ENCODE measurements around the gene SLC7A6OS. TPM values are rescaled to one million over a fixed set of nuclear protein-coding genes. Genes with fewer than 3 reads are reported as not detected.

SLC7A6OS gene
- polyA plus RNA-seq, 1 experiment = 10.9 TPM

DNA sequence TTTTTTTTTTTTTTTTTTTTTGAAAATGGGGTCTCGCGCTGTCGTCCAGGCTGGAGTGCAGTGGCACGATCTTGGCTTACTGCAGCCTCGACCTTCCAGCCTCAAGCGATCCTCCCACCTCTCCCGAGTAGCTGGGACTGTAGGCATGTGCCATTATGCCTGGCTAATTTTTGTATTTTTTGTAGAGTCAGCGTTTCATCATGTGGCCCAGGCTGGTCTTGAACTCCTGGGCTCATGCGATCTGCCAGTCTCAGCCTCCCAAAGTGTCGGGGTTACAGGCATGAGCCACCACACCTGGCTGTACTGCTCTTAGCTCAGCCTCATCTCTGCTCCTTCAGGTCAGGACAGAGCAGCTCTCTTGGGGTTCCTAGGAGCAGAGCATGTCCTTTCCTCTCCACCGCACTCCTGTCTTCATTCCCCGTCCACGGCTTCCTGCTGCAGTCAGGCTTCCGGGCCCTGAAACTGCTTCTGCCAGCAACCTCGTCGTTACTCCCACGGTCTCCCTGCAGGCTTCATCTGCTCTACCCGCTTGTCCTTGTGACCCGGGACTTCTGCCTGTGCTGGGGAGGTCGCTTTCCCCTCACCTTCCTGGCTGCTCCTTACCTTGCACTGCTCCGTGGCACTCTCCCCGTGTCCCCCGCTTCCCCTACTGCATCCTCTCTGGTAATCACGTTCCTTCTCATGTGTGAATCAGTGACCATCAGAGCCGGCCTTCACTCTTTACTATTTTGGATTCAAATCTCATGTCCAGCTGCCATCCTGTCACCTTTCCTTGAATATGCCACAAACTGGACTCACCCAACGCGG, 38.1 kb upstream of the SLC7A6OS start:
- ChIA-PET CTCF (interaction anchor here (0.6 kb wide), 1 partner anchor 87 kb away, joined by 3 read pairs; no protein-coding TSS in a partner anchor), POLR2A (interaction anchor here (0.6 to 0.8 kb wide), 2 partner anchors 20 to 772 kb away, joined by 4 read pairs; no protein-coding TSS in a partner anchor)
- TF ChIP-seq CTCF (IDR thresholded peaks at IDR 0.05; ENCODE audit: low read depth, low read length) = no peak
- no peak overlapping the region for H3K4me3 ChIP-seq (ENCODE audit: low read depth, low read length)
- no peak for DNase-seq (ENCODE audit: low read depth, low spot score)
- H3K9me3 ChIP-seq (ENCODE audit: control insufficient read depth, insufficient read depth, low read length) = no peaks in the 10 kb centered on the region; the same call in 1 of the 2 replicates
- H3K27ac ChIP-seq (ENCODE audit: low read depth, low read length) = peak overlapping the region; percentile 11
- H3K27me3 ChIP-seq (ENCODE audit: control insufficient read depth, insufficient read depth, low read length) = no peaks in the 10 kb centered on the region

GRCh38 chr16:68347605-68348004, 36.9 kb upstream of the SLC7A6OS start:
- no peak for TF ChIP-seq CTCF (IDR thresholded peaks at IDR 0.05; ENCODE audit: low read depth, low read length)
- ChIA-PET CTCF (no interaction called here), POLR2A (no interaction called here)
- no peak for DNase-seq (ENCODE audit: low read depth, low spot score)
- Histone ChIP-seq H3K27ac (ENCODE audit: low read depth, low read length) (no peak overlapping the region), H3K9me3 (ENCODE audit: control insufficient read depth, insufficient read depth, low read length) (no peaks in the 10 kb centered on the region; the same call in 1 of the 2 replicates), H3K27me3 (ENCODE audit: control insufficient read depth, insufficient read depth, low read length) (no peaks in the 10 kb centered on the region), H3K4me3 (ENCODE audit: low read depth, low read length) (no peak overlapping the region)

GRCh38 chr16:68346892-68347480, 36.2 kb upstream of the SLC7A6OS start:
- no peak overlapping the region for H3K4me3 ChIP-seq (ENCODE audit: low read depth, low read length)
- no peak for DNase-seq (ENCODE audit: low read depth, low spot score)
- no peak for TF ChIP-seq CTCF (IDR thresholded peaks at IDR 0.05; ENCODE audit: low read depth, low read length)
- H3K27ac ChIP-seq (ENCODE audit: low read depth, low read length) = no peak overlapping the region
- no peaks in the 10 kb centered on the region for H3K27me3 ChIP-seq (ENCODE audit: control insufficient read depth, insufficient read depth, low read length)
- no peaks in the 10 kb centered on the region; the same call in 1 of the 2 replicates for H3K9me3 ChIP-seq (ENCODE audit: control insufficient read depth, insufficient read depth, low read length)
- POLR2A ChIA-PET = no interaction called here
- CTCF ChIA-PET = no interaction called here

DNA sequence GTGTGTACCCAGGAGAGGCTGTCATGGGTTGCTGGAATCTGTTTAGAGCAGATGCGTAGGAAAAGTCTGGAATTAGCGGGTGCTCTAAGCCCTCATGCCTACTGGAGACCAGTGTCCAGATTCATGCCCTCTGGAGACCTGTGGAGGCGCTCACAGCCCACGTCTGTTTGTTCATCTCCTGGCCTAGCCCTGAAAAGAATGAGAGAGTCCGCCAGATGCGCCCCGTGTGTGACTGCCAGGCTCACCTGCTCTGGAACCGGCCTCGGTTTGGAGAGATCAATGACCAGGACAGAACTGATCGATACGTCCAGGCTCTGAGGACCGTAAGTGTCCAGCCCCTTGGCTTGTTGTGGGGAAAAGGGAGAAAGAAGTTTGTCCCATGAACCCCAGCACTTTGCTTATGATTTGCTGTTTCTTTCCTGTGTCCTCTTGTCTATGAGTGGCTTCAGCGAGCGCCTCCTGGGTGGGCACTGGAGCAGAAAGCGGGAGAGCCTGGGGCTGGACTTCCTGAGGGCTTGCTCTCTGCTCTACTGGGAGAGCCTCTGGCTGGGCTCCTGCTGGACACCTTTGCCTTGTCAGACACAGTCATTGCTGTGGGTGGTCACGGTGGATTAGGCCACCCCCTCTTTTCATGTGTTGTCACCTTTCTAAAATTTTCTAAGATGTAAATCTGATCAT, 35.4 kb upstream of the SLC7A6OS start:
- Histone ChIP-seq H3K9me3 (ENCODE audit: control insufficient read depth, insufficient read depth, low read length) (no peaks in the 10 kb centered on the region; the same call in 1 of the 2 replicates), H3K27ac (ENCODE audit: low read depth, low read length) (no peak overlapping the region), H3K27me3 (ENCODE audit: control insufficient read depth, insufficient read depth, low read length) (no peaks in the 10 kb centered on the region), H3K4me3 (ENCODE audit: low read depth, low read length) (no peak overlapping the region)
- CTCF ChIA-PET = no interaction called here
- no peak for DNase-seq (ENCODE audit: low read depth, low spot score)
- no peak for TF ChIP-seq CTCF (IDR thresholded peaks at IDR 0.05; ENCODE audit: low read depth, low read length)
- POLR2A ChIA-PET = no interaction called here

Data from AG04450 (cell line).